ENCODE measurements around the gene TTN.

TTN gene

DNA sequence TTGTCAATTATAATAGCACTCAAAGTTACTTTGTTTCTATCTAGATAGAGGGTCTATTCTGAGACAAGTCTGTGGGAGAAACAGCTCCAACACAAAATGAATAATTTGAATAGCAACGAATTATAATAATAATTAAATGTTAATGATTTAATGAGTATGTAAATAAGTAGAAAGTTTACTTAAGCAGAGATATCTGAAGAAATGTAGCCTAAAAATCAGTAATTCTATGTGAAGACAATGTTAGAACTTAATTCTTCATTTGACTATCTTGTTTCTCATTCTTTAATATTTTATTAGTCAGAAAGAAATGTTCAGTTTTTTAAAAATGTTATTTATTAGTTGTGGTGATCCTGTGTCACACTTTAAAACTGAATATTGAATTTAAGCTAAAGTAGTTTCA is 165.7 kb downstream of the TTN start:
- H2AK5ac ChIP-seq (ENCODE audit: low read length, severe bottlenecking) = no peak overlapping the region
- H3K14ac ChIP-seq (ENCODE audit: low read length in 2 of 2) = no peak overlapping the region
- no peak overlapping the region for H3K18ac ChIP-seq (ENCODE audit: low read depth in 1 of 2, low read length in 2 of 2)
- no peak overlapping the region for H3K4me2 ChIP-seq (ENCODE audit: low read length, poor library complexity, severe bottlenecking)
- H3K27me3 ChIP-seq (ENCODE audit: control insufficient read depth in 1 of 2, insufficient read depth in 1 of 2, low read length in 2 of 2) = no peaks in the 10 kb centered on the region
- no peaks in the 10 kb centered on the region for H3K36me3 ChIP-seq (ENCODE audit: control insufficient read depth in 1 of 2, insufficient read depth in 2 of 2, low read depth in 1 of 2, low read length in 2 of 2)
- H3K23ac ChIP-seq (ENCODE audit: low read length in 2 of 2) = no peak overlapping the region
- no peak overlapping the region for H2BK12ac ChIP-seq (ENCODE audit: low read length in 2 of 2)
- no peak overlapping the region for H3K9ac ChIP-seq (ENCODE audit: low read length)
- H3K4ac ChIP-seq (ENCODE audit: low read depth in 1 of 2, low read length in 2 of 2) = no peak overlapping the region
- no peaks in the 10 kb centered on the region for H3K4me1 ChIP-seq (ENCODE audit: control insufficient read depth, insufficient read depth, low read depth, low read length)
- H2AFZ ChIP-seq (ENCODE audit: low read depth, low read length) = no peak overlapping the region
- WGBS = no CpG with 5 or more reads among the region's 1 CpG
- no peaks in the 10 kb centered on the region for H3K79me1 ChIP-seq (replicated peaks; ENCODE audit: low read length, poor library complexity, severe bottlenecking)
- no peaks in the 10 kb centered on the region for H3K9me3 ChIP-seq (ENCODE audit: control insufficient read depth, low read length)
- DNase-seq = no peak
- no peak overlapping the region for H2BK5ac ChIP-seq (ENCODE audit: low read depth, low read length, poor library complexity, severe bottlenecking)
- no peak overlapping the region for H4K91ac ChIP-seq (ENCODE audit: low read length)
- no peak overlapping the region for H4K8ac ChIP-seq (ENCODE audit: low read length)
- no peak overlapping the region for H3K4me3 ChIP-seq (ENCODE audit: insufficient read depth in 1 of 2, low read depth in 1 of 2, low read length in 2 of 2)
- no peak overlapping the region for H2BK120ac ChIP-seq (ENCODE audit: low read depth, low read length)
- no peak overlapping the region for H2BK15ac ChIP-seq (ENCODE audit: low read depth, poor library complexity, severe bottlenecking)
- H3K27ac ChIP-seq (ENCODE audit: low read length, poor library complexity, severe bottlenecking) = no peak overlapping the region

GRCh38 chr2:178635897-178636296 is 171.3 kb downstream of the TTN start:
- Histone ChIP-seq H3K4me2 (ENCODE audit: low read length, poor library complexity, severe bottlenecking) (no peak overlapping the region), H2BK120ac (ENCODE audit: low read depth, low read length) (no peak overlapping the region), H3K23ac (ENCODE audit: low read length in 2 of 2) (no peak overlapping the region), H3K79me1 (replicated peaks; ENCODE audit: low read length, poor library complexity, severe bottlenecking) (no peaks in the 10 kb centered on the region), H3K4me1 (ENCODE audit: control insufficient read depth, insufficient read depth, low read depth, low read length) (no peaks in the 10 kb centered on the region), H3K4me3 (ENCODE audit: insufficient read depth in 1 of 2, low read depth in 1 of 2, low read length in 2 of 2) (no peak overlapping the region), H2BK15ac (ENCODE audit: low read depth, poor library complexity, severe bottlenecking) (no peak overlapping the region), H3K36me3 (ENCODE audit: control insufficient read depth in 1 of 2, insufficient read depth in 2 of 2, low read depth in 1 of 2, low read length in 2 of 2) (no peaks in the 10 kb centered on the region), H3K27ac (ENCODE audit: low read length, poor library complexity, severe bottlenecking) (no peak overlapping the region), H3K14ac (ENCODE audit: low read length in 2 of 2) (no peak overlapping the region), H2AFZ (ENCODE audit: low read depth, low read length) (no peak overlapping the region), H4K8ac (ENCODE audit: low read length) (no peak overlapping the region), H3K9ac (ENCODE audit: low read length) (no peak overlapping the region), H3K18ac (ENCODE audit: low read depth in 1 of 2, low read length in 2 of 2) (no peak overlapping the region), H4K91ac (ENCODE audit: low read length) (no peak overlapping the region), H2AK5ac (ENCODE audit: low read length, severe bottlenecking) (no peak overlapping the region), H3K27me3 (ENCODE audit: control insufficient read depth in 1 of 2, insufficient read depth in 1 of 2, low read length in 2 of 2) (no peaks in the 10 kb centered on the region), H2BK5ac (ENCODE audit: low read depth, low read length, poor library complexity, severe bottlenecking) (no peak overlapping the region), H3K9me3 (ENCODE audit: control insufficient read depth, low read length) (no peaks in the 10 kb centered on the region), H2BK12ac (ENCODE audit: low read length in 2 of 2) (no peak overlapping the region), H3K4ac (ENCODE audit: low read depth in 1 of 2, low read length in 2 of 2) (no peak overlapping the region)
- 97% methylated on average over 10 of the region's 11 CpGs for WGBS
- no peak for DNase-seq

GRCh38 chr2:178632729-178633128 is 174.5 kb downstream of the TTN start:
- H4K8ac ChIP-seq (ENCODE audit: low read length) = no peak overlapping the region
- H3K27ac ChIP-seq (ENCODE audit: low read length, poor library complexity, severe bottlenecking) = no peak overlapping the region
- no peak for DNase-seq
- H3K18ac ChIP-seq (ENCODE audit: low read depth in 1 of 2, low read length in 2 of 2) = no peak overlapping the region
- H2BK15ac ChIP-seq (ENCODE audit: low read depth, poor library complexity, severe bottlenecking) = no peak overlapping the region
- no peak overlapping the region for H2AK5ac ChIP-seq (ENCODE audit: low read length, severe bottlenecking)
- no peak overlapping the region for H2AFZ ChIP-seq (ENCODE audit: low read depth, low read length)
- no peak overlapping the region for H2BK12ac ChIP-seq (ENCODE audit: low read length in 2 of 2)
- no peak overlapping the region for H3K14ac ChIP-seq (ENCODE audit: low read length in 2 of 2)
- peaks cover 0 to 3% of the 10 kb centered on the region in 2 experiments for H3K27me3 ChIP-seq (ENCODE audit: control insufficient read depth in 1 of 2, insufficient read depth in 1 of 2, low read length in 2 of 2)
- no peaks in the 10 kb centered on the region for H3K79me1 ChIP-seq (replicated peaks; ENCODE audit: low read length, poor library complexity, severe bottlenecking)
- no peak overlapping the region for H3K4me2 ChIP-seq (ENCODE audit: low read length, poor library complexity, severe bottlenecking)
- no peaks in the 10 kb centered on the region for H3K36me3 ChIP-seq (ENCODE audit: control insufficient read depth in 1 of 2, insufficient read depth in 2 of 2, low read depth in 1 of 2, low read length in 2 of 2)
- H3K4ac ChIP-seq (ENCODE audit: low read depth in 1 of 2, low read length in 2 of 2) = no peak overlapping the region
- H3K9ac ChIP-seq (ENCODE audit: low read length) = no peak overlapping the region
- H3K23ac ChIP-seq (ENCODE audit: low read length in 2 of 2) = no peak overlapping the region
- H2BK5ac ChIP-seq (ENCODE audit: low read depth, low read length, poor library complexity, severe bottlenecking) = no peak overlapping the region
- H2BK120ac ChIP-seq (ENCODE audit: low read depth, low read length) = no peak overlapping the region
- no peak overlapping the region for H4K91ac ChIP-seq (ENCODE audit: low read length)
- H3K4me3 ChIP-seq (ENCODE audit: insufficient read depth in 1 of 2, low read depth in 1 of 2, low read length in 2 of 2) = no peak overlapping the region
- WGBS = 65% methylated on average over 2 of the region's 3 CpGs
- no peaks in the 10 kb centered on the region for H3K4me1 ChIP-seq (ENCODE audit: control insufficient read depth, insufficient read depth, low read depth, low read length)
- no peaks in the 10 kb centered on the region for H3K9me3 ChIP-seq (ENCODE audit: control insufficient read depth, low read length)

GRCh38 chr2:178630581-178630980 is 176.6 kb downstream of the TTN start:
- 94% methylated on average over 5 of the region's 5 CpGs for WGBS

More at GRCh38 chr2:178630581-178630980, 176.6 kb downstream of the TTN start:
- no peak overlapping the region for H4K8ac ChIP-seq (ENCODE audit: low read length)
- no peaks in the 10 kb centered on the region for H3K4me1 ChIP-seq (ENCODE audit: control insufficient read depth, insufficient read depth, low read depth, low read length)
- H2BK120ac ChIP-seq (ENCODE audit: low read depth, low read length) = no peak overlapping the region
- no peak overlapping the region for H3K4ac ChIP-seq (ENCODE audit: low read depth in 1 of 2, low read length in 2 of 2)
- H3K9ac ChIP-seq (ENCODE audit: low read length) = no peak overlapping the region
- H2AK5ac ChIP-seq (ENCODE audit: low read length, severe bottlenecking) = no peak overlapping the region
- no peaks in the 10 kb centered on the region for H3K79me1 ChIP-seq (replicated peaks; ENCODE audit: low read length, poor library complexity, severe bottlenecking)
- H3K14ac ChIP-seq (ENCODE audit: low read length in 2 of 2) = no peak overlapping the region
- no peak overlapping the region for H3K4me3 ChIP-seq (ENCODE audit: insufficient read depth in 1 of 2, low read depth in 1 of 2, low read length in 2 of 2)
- no peak overlapping the region for H3K27ac ChIP-seq (ENCODE audit: low read length, poor library complexity, severe bottlenecking)
- H2BK5ac ChIP-seq (ENCODE audit: low read depth, low read length, poor library complexity, severe bottlenecking) = no peak overlapping the region
- H3K23ac ChIP-seq (ENCODE audit: low read length in 2 of 2) = no peak overlapping the region
- H2BK15ac ChIP-seq (ENCODE audit: low read depth, poor library complexity, severe bottlenecking) = no peak overlapping the region
- H2AFZ ChIP-seq (ENCODE audit: low read depth, low read length) = no peak overlapping the region
- no peaks in the 10 kb centered on the region for H3K36me3 ChIP-seq (ENCODE audit: control insufficient read depth in 1 of 2, insufficient read depth in 2 of 2, low read depth in 1 of 2, low read length in 2 of 2)
- no peak overlapping the region for H3K4me2 ChIP-seq (ENCODE audit: low read length, poor library complexity, severe bottlenecking)
- no peak for DNase-seq
- H3K18ac ChIP-seq (ENCODE audit: low read depth in 1 of 2, low read length in 2 of 2) = no peak overlapping the region
- peaks cover 0 to 3% of the 10 kb centered on the region in 2 experiments for H3K27me3 ChIP-seq (ENCODE audit: control insufficient read depth in 1 of 2, insufficient read depth in 1 of 2, low read length in 2 of 2)
- no peaks in the 10 kb centered on the region for H3K9me3 ChIP-seq (ENCODE audit: control insufficient read depth, low read length)
- no peak overlapping the region for H4K91ac ChIP-seq (ENCODE audit: low read length)
- no peak overlapping the region for H2BK12ac ChIP-seq (ENCODE audit: low read length in 2 of 2)

All from mesenchymal stem cell (in vitro differentiated cells and primary cell).